Activated CD4-positive, CD25-positive, alpha-beta regulatory T cell (primary cell): ENCODE measurements around the gene MRPL36.

Experiments used
- DNase-seq, 4 experiments: peaks; one replicate each; lab custom pipeline; 2025; lab: John Stamatoyannopoulos, UW

MRPL36 gene

DNA sequence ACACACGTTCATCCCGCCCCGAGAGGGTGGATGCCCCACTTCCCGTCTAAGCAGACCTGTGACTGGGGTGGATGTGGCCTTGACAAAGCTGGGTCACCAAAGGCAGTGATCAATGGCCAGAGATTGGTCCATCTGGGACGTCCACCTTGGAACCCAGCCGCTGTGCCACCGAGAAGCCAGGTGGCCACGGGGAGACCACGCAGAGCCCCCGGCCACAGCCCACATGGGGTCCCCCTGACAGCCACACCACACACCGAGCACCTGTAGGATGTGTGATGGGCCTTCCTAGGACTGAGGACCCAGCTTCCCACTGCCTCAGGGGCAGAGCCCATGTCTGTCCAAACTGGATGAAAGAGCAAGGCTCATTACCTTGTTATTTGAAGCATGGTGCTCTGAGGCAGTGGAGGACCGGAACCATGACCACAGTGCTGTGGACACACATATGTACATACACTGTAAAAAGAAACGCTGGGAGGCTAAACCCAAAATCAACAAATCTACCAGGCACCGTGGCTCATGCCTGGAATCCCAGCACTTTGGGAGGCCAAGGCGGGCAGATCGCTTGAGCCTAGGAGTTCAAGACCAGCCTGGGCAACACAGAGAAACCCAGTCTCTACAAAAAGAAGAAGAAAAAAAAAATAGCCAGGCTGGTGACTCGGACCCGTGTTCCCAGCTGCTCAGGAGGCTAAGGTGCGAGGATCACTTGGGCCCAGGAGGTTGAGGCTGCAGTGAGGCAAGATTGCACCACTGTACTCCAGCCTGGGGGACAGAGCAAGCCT, 50.1 kb downstream of the MRPL36 start:
- no peak for DNase-seq

DNA sequence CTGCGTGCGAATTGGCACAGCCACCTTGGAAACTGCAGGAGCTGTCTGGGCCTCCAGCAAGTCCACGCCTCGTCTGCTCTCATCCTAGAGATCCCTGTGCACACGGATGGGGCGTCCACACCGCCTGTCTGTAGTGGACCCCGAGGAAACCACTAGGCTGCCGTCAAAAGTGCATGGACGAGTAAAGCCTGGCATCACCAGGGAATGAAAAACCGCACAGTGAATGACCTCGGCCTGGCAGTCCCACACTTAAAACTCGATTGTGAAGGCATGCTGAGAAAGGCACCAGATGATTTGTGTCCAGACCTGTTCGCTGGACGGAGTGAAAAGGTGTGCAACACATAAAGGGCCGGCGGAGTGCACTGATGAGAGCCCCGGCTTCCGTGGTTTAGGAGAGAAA, 50.8 kb downstream of the MRPL36 start:
- no peak for DNase-seq
